Epithelial cell of proximal tubule (primary cell): Measurements from ENCODE around the gene PRR20G. TPM values are rescaled to one million over a fixed set of nuclear protein-coding genes. Genes with fewer than 3 reads are reported as not detected.

Source experiments
- DNase-seq: peaks from one replicate; pipeline ENCODE4 v3.0.0-alpha.2; 2011; ENCODE audit warnings: low read depth
- H3K4me3 ChIP-seq: 2 replicates; pipeline ENCODE4 v1.5.1; 2011; ENCODE audit warnings: low read depth, mild to moderate bottlenecking, low read length
- CTCF ChIP-seq: conservative IDR thresholded peaks from 2 replicates; pipeline ENCODE4 v1.5.1; 2012; ENCODE audit warnings: low read depth, mild to moderate bottlenecking, low read length
- total RNA-seq: library from RNA; depleted of rRNA; stranded (reverse); fragments of >200 nt; gene quantifications from 2 replicates; pipeline ENCODE4 v1.2.3, GENCODE V29; 2015

Gene PRR20G
- not detected in 2 replicates for total RNA-seq

- TF ChIP-seq CTCF = no peak
- no peak for DNase-seq
- H3K4me3 ChIP-seq = no peak within 1 kb of the TSS
Observed at GRCh38 chr3:127287840-127288239, at the start of gene PRR20G. Gene PRR20G (minus strand): TSS chr3:127288046. CDS start chr3:127287365, 681 bp downstream.

GRCh38 chr3:127337001-127337400, 49.2 kb upstream of the PRR20G start:
- no peak overlapping the region for H3K4me3 ChIP-seq
- TF ChIP-seq CTCF = no peak
- DNase-seq = no peak

- no peak overlapping the region for H3K4me3 ChIP-seq
- TF ChIP-seq CTCF = no peak
- no peak for DNase-seq
Observed at GRCh38 chr3:127336101-127336500, 48.3 kb upstream of the PRR20G start.

- H3K4me3 ChIP-seq = no peak overlapping the region
- no peak for TF ChIP-seq CTCF
- no peak for DNase-seq
Observed at GRCh38 chr3:127330385-127330784, 42.5 kb upstream of the PRR20G start.

- H3K4me3 ChIP-seq = no peak overlapping the region
- DNase-seq = no peak
- TF ChIP-seq CTCF = no peak
Observed at GRCh38 chr3:127329631-127330285, 41.9 kb upstream of the PRR20G start.

- H3K4me3 ChIP-seq = no peak overlapping the region
- TF ChIP-seq CTCF = no peak
- no peak for DNase-seq
Observed at GRCh38 chr3:127328421-127328820, 40.6 kb upstream of the PRR20G start.

GRCh38 chr3:127326341-127326740, 38.5 kb upstream of the PRR20G start:
- H3K4me3 ChIP-seq = no peak overlapping the region
- TF ChIP-seq CTCF = no peak

More at GRCh38 chr3:127326341-127326740, 38.5 kb upstream of the PRR20G start:
- no peak for DNase-seq
